Measurements from ENCODE around the gene COL11A1. TPM values are rescaled to one million over a fixed set of nuclear protein-coding genes. Genes with fewer than 3 reads are reported as not detected.
"Not testable (repeated sequence)": the region's sequence is repeated elsewhere in the genome, so short reads cannot be mapped to it uniquely, and the experiment has no call there.

COL11A1 gene
- total and polyA plus RNA-seq, 5 donors from 2014 or later: not detected

- H3K4me3 Mint-ChIP-seq; H3K4me3 ChIP-seq (ENCODE audit: low read depth, low read length); ATAC-seq (ENCODE audit: low read depth in 2 of 2); H3K27ac ChIP-seq (ENCODE audit: insufficient read depth, low read length, poor library complexity, severe bottlenecking); H3K4me1 ChIP-seq (ENCODE audit: control insufficient read depth, insufficient read depth, low read length, poor library complexity, severe bottlenecking); H3K36me3 Mint-ChIP-seq; DNase-seq; H3K27ac Mint-ChIP-seq; H3K27me3 ChIP-seq (ENCODE audit: control insufficient read depth, insufficient read depth, low read length); H3K36me3 ChIP-seq (ENCODE audit: control insufficient read depth, insufficient read depth, low read length); H3K9me3 ChIP-seq (ENCODE audit: control insufficient read depth in 2 of 2, low read length in 2 of 2); H3K4me1 Mint-ChIP-seq; H3K27me3 Mint-ChIP-seq: not testable (repeated sequence)
- peaks cover 0 to 17% (median 6%) of the 10 kb centered on the region in 7 donors for H3K9me3 Mint-ChIP-seq
Measured at GRCh38 chr1:102826706-102827105, 281.6 kb downstream of the COL11A1 start.

All from CD4-positive, CD25-positive, alpha-beta regulatory T cell (primary cell).